GM10248 (cell line): ENCODE results near the gene C2CD4A.

Experiments
- CTCF ChIA-PET: fragments of 300-600 bp; sonication (Branson Sonifier 250); formaldehyde crosslinking; extraction: SDS; loops from one replicate; lab custom pipeline; 2021; ENCODE audit warnings: antibody characterized with exemption; lab: Yijun Ruan, JAX
- POLR2A ChIA-PET: fragments of 350-650 bp; sonication (Branson Sonifier 250); formaldehyde crosslinking; extraction: SDS; loops from one replicate; lab custom pipeline; 2020; ENCODE audit warnings: antibody characterized with exemption; lab: Yijun Ruan, JAX
- DNase-seq: peaks from one replicate; pipeline ENCODE4 v3.0.0; 2012; ENCODE audit errors: extremely low spot score
- TF ChIP-seq, protein P1 (sequence below): IDR thresholded peaks from 2 replicates; pipeline ENCODE4 v1.5.1; 2012; ENCODE audit warnings: mild to moderate bottlenecking, low read depth; ENCODE audit errors: extremely low read depth, missing control alignments, control extremely low read depth

Gene C2CD4A

GRCh38 chr15:62094388-62094787, 27.6 kb downstream of the C2CD4A start:
- no peak for DNase-seq
- TF ChIP-seq, protein P1, sequence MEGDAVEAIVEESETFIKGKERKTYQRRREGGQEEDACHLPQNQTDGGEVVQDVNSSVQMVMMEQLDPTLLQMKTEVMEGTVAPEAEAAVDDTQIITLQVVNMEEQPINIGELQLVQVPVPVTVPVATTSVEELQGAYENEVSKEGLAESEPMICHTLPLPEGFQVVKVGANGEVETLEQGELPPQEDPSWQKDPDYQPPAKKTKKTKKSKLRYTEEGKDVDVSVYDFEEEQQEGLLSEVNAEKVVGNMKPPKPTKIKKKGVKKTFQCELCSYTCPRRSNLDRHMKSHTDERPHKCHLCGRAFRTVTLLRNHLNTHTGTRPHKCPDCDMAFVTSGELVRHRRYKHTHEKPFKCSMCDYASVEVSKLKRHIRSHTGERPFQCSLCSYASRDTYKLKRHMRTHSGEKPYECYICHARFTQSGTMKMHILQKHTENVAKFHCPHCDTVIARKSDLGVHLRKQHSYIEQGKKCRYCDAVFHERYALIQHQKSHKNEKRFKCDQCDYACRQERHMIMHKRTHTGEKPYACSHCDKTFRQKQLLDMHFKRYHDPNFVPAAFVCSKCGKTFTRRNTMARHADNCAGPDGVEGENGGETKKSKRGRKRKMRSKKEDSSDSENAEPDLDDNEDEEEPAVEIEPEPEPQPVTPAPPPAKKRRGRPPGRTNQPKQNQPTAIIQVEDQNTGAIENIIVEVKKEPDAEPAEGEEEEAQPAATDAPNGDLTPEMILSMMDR = no peak
- CTCF ChIA-PET = interaction anchor here (1.4 kb wide), 1 partner anchor 11 kb away, joined by 4 read pairs; no protein-coding TSS in a partner anchor

GRCh38 chr15:62099094-62099601, 32.4 kb downstream of the C2CD4A start:
- no peak for DNase-seq
- ChIA-PET CTCF (interaction anchor here (1.2 to 2.1 kb wide), 2 partner anchors 11 kb away, joined by 4 read pairs; no protein-coding TSS in a partner anchor), POLR2A (no interaction called here)
- TF ChIP-seq, protein P1 = no peak

More at GRCh38 chr15:62094388-62094787, 27.6 kb downstream of the C2CD4A start:
- POLR2A ChIA-PET = no interaction called here

GRCh38 chr15:62103431-62103830, 36.7 kb downstream of the C2CD4A start:
- no peak for DNase-seq
- POLR2A ChIA-PET = no interaction called here
- TF ChIP-seq, protein P1 = no peak
- CTCF ChIA-PET = no interaction called here

- TF ChIP-seq, protein P1 = no peak
- ChIA-PET POLR2A (no interaction called here), CTCF (no interaction called here)
- no peak for DNase-seq
Observed at GRCh38 chr15:62104401-62104800, 37.6 kb downstream of the C2CD4A start.

GRCh38 chr15:62104846-62105245, 38.1 kb downstream of the C2CD4A start:
- ChIA-PET POLR2A (no interaction called here), CTCF (no interaction called here)
- DNase-seq = no peak
- TF ChIP-seq, protein P1 = no peak

DNA sequence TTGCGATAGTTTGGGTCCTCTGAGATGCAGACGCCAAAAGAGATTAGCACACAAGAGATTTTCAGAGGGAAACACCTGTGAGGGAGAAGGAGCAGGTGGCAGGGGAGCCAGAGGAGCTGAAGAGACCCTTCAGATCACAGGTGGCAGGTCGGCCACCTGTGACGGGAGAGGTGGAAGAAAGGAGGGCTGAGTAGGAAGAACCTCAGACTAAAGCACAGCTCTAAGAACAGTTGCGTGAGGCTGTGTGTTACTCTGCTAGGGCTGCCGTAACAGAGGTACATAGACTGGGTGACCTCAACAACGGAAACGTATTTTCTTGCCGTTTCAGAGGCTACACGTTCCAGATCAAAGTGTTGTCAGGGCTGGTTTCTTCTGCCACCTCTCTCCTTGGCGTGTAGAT, 38.5 kb downstream of the C2CD4A start:
- TF ChIP-seq, protein P1 = no peak
- CTCF ChIA-PET = no interaction called here
- POLR2A ChIA-PET = no interaction called here
- no peak for DNase-seq
